GM06990 (cell line): ENCODE data around the gene ZNF579.

Source experiments
- DNase-seq: peaks from one replicate; pipeline ENCODE4 v3.0.0-alpha.2; 2011; ENCODE audit not compliant: insufficient read length; ENCODE audit errors: extremely low read depth
- H3K27me3 ChIP-seq: replicated peaks from 2 replicates; pipeline ENCODE4 v1.6.0; 2011; ENCODE audit warnings: low read length; ENCODE audit not compliant: control insufficient read depth, insufficient read depth
- H3K36me3 ChIP-seq: 2 replicates; pipeline ENCODE4 v1.5.1; 2011; ENCODE audit warnings: low read length; ENCODE audit not compliant: control insufficient read depth, insufficient read depth
- H3K4me3 ChIP-seq: replicated peaks from 2 replicates; pipeline ENCODE4 v1.5.1; 2011; ENCODE audit warnings: low read depth, mild to moderate bottlenecking, control low read depth, low read length
- CTCF ChIP-seq: IDR thresholded peaks from 2 replicates; pipeline ENCODE4 v1.5.1; 2011; ENCODE audit warnings: low read length, control low read depth, mild to moderate bottlenecking, inconsistent platforms; ENCODE audit not compliant: insufficient read depth, poor library complexity, severe bottlenecking

ZNF579 gene

GRCh38 chr19:55619286-55619685, 38.6 kb upstream of the ZNF579 start:
- H3K27me3 ChIP-seq, result no peaks in the 10 kb centered on the region
- H3K4me3 ChIP-seq, result no peak overlapping the region
- peaks cover 21% of the 10 kb centered on the region for H3K36me3 ChIP-seq
- no peak for TF ChIP-seq CTCF
- DNase-seq, result no peak

GRCh38 chr19:55618426-55618825, 37.8 kb upstream of the ZNF579 start:
- H3K36me3 ChIP-seq, result peaks cover 21% of the 10 kb centered on the region
- no peak for DNase-seq
- H3K27me3 ChIP-seq, result no peaks in the 10 kb centered on the region
- H3K4me3 ChIP-seq, result no peak overlapping the region
- no peak for TF ChIP-seq CTCF

GRCh38 chr19:55617426-55617825, 36.8 kb upstream of the ZNF579 start:
- Histone ChIP-seq H3K36me3 (peaks cover 21% of the 10 kb centered on the region), H3K4me3 (no peak overlapping the region), H3K27me3 (no peaks in the 10 kb centered on the region)
- no peak for TF ChIP-seq CTCF
- no peak for DNase-seq

- DNase-seq, result no peak
- Histone ChIP-seq H3K4me3 (no peak overlapping the region), H3K36me3 (peaks cover 21% of the 10 kb centered on the region), H3K27me3 (no peaks in the 10 kb centered on the region)
- no peak for TF ChIP-seq CTCF
Measured at GRCh38 chr19:55616395-55616875, 35.8 kb upstream of the ZNF579 start.

GRCh38 chr19:55615543-55616394, 35.1 kb upstream of the ZNF579 start:
- Histone ChIP-seq H3K27me3 (no peaks in the 10 kb centered on the region), H3K36me3 (peaks cover 21% of the 10 kb centered on the region), H3K4me3 (no peak overlapping the region)
- no peak for DNase-seq
- TF ChIP-seq CTCF, result no peak
